WTC11 (cell line): ENCODE data around the gene NALCN. TPM values are rescaled to one million over a fixed set of nuclear protein-coding genes. Genes with fewer than 3 reads are reported as not detected.

Experiments used
- ATAC-seq: fragments of 200-7000 bp; cut with Tn5 transposase; 2 replicates; pipeline ENCODE4 v1.10.0; 2021; ENCODE audit warnings: mild to moderate bottlenecking, moderate library complexity
- CTCF ChIA-PET: fragments of 300-600 bp; sonication (Branson Sonifier 250); formaldehyde crosslinking; loops from one replicate; lab custom pipeline; 2021; ENCODE audit warnings: antibody characterized with exemption; lab: Charles Lee
- POLR2A ChIA-PET: fragments of 350-600 bp; sonication (Branson Sonifier 250); formaldehyde crosslinking; loops from one replicate; lab custom pipeline; 2021; ENCODE audit warnings: antibody characterized with exemption; lab: Charles Lee
- DNase-seq: peaks from one replicate; pipeline ENCODE4 v3.0.0; 2021; ENCODE audit warnings: low spot score
- H3K27ac Mint-ChIP-seq: 2 replicates; pipeline ENCODE4 v1.8.0; 2021; ENCODE audit warnings: mixed read lengths
- H3K27me3 Mint-ChIP-seq: 2 replicates; pipeline ENCODE4 v1.8.0; 2021; ENCODE audit warnings: low read depth, mild to moderate bottlenecking, moderate library complexity, mixed read lengths
- H3K36me3 Mint-ChIP-seq: 2 replicates; pipeline ENCODE4 v1.8.0; 2021; ENCODE audit warnings: mixed read lengths
- H3K4me1 Mint-ChIP-seq: 2 replicates; pipeline ENCODE4 v1.8.0; 2022; ENCODE audit warnings: mixed read lengths
- H3K4me3 Mint-ChIP-seq: 2 replicates; pipeline ENCODE4 v1.8.0; 2021; ENCODE audit warnings: mild to moderate bottlenecking, moderate library complexity, mixed read lengths
- H3K9me3 Mint-ChIP-seq: 2 replicates; pipeline ENCODE4 v1.8.0; 2021; ENCODE audit warnings: mixed read lengths
- ATF3 ChIP-seq: sonication (generic); formaldehyde crosslinking; conservative IDR thresholded peaks from 2 replicates; pipeline ENCODE4 v1.8.1; 2022; ENCODE audit warnings: mild to moderate bottlenecking, missing genetic modification reagents
- ATF6 ChIP-seq: sonication (generic); formaldehyde crosslinking; IDR thresholded peaks from 2 replicates; pipeline ENCODE4 v1.8.1; 2023; ENCODE audit warnings: mild to moderate bottlenecking, missing genetic modification reagents
- CDX4 ChIP-seq: fragments of 250-450 bp; sonication (Bioruptor Pico); IDR thresholded peaks from 2 replicates; pipeline ENCODE4 v1.9.0; 2021; ENCODE audit warnings: moderate library complexity, mild to moderate bottlenecking, inconsistent platforms, borderline replicate concordance
- CREB1 ChIP-seq: sonication (generic); formaldehyde crosslinking; IDR thresholded peaks from 2 replicates; pipeline ENCODE4 v1.8.0; 2023; ENCODE audit warnings: mild to moderate bottlenecking, missing genetic modification reagents
- CREM ChIP-seq: sonication (generic); formaldehyde crosslinking; IDR thresholded peaks from 2 replicates; pipeline ENCODE4 v1.8.1; 2022; ENCODE audit warnings: mild to moderate bottlenecking, missing genetic modification reagents, moderate library complexity
- CTCF ChIP-seq: fragments of 200-600 bp; IDR thresholded peaks from 2 replicates; pipeline ENCODE4 v1.8.0; 2022; ENCODE audit warnings: antibody characterized with exemption
- ELF4 ChIP-seq: sonication (generic); formaldehyde crosslinking; IDR thresholded peaks from 2 replicates; pipeline ENCODE4 v1.8.1; 2022; ENCODE audit warnings: low read depth, mild to moderate bottlenecking, moderate library complexity, missing genetic modification reagents
- ETV6 ChIP-seq: sonication (generic); formaldehyde crosslinking; IDR thresholded peaks from 2 replicates; pipeline ENCODE4 v1.8.1; 2022; ENCODE audit warnings: mild to moderate bottlenecking, missing genetic modification reagents
- JUN ChIP-seq: sonication (generic); formaldehyde crosslinking; IDR thresholded peaks from 2 replicates; pipeline ENCODE4 v1.8.0; 2023; ENCODE audit warnings: mild to moderate bottlenecking, missing genetic modification reagents
- MLX ChIP-seq: sonication (generic); formaldehyde crosslinking; IDR thresholded peaks from 2 replicates; pipeline ENCODE4 v1.8.1; 2023; ENCODE audit warnings: mild to moderate bottlenecking, missing genetic modification reagents, moderate library complexity
- NFATC4 ChIP-seq: fragments of 250-450 bp; sonication (Bioruptor Pico); IDR thresholded peaks from 2 replicates; pipeline ENCODE4 v1.9.0; 2021; ENCODE audit warnings: mild to moderate bottlenecking
- NFYB ChIP-seq: sonication (generic); formaldehyde crosslinking; conservative IDR thresholded peaks from 2 replicates; pipeline ENCODE4 v1.8.0; 2022; ENCODE audit warnings: low read depth, missing genetic modification reagents
- NR3C1 ChIP-seq: sonication (generic); formaldehyde crosslinking; conservative IDR thresholded peaks from 2 replicates; pipeline ENCODE4 v1.8.1; 2023; ENCODE audit warnings: low read depth, mild to moderate bottlenecking, missing genetic modification reagents
- OVOL2 ChIP-seq: fragments of 250-450 bp; sonication (Bioruptor Pico); IDR thresholded peaks from 2 replicates; pipeline ENCODE4 v1.9.0; 2021; ENCODE audit warnings: mild to moderate bottlenecking, borderline replicate concordance
- PREB ChIP-seq: sonication (generic); formaldehyde crosslinking; IDR thresholded peaks from 2 replicates; pipeline ENCODE4 v1.8.1; 2022; ENCODE audit warnings: mild to moderate bottlenecking, missing genetic modification reagents, moderate library complexity, borderline replicate concordance
- PRRX2 ChIP-seq: fragments of 250-450 bp; sonication (Bioruptor Pico); IDR thresholded peaks from 2 replicates; pipeline ENCODE4 v1.8.0; 2021; ENCODE audit warnings: mild to moderate bottlenecking
- RELA ChIP-seq: sonication (generic); formaldehyde crosslinking; IDR thresholded peaks from 2 replicates; pipeline ENCODE4 v1.8.1; 2022; ENCODE audit warnings: missing genetic modification reagents, mild to moderate bottlenecking, borderline replicate concordance
- ZBTB21 ChIP-seq: sonication (generic); formaldehyde crosslinking; IDR thresholded peaks from 2 replicates; pipeline ENCODE4 v1.8.1; 2023; ENCODE audit warnings: mild to moderate bottlenecking, missing genetic modification reagents, borderline replicate concordance
- ZMAT4 ChIP-seq: fragments of 250-450 bp; sonication (Bioruptor Pico); IDR thresholded peaks from 2 replicates; pipeline ENCODE4 v1.9.0; 2021; ENCODE audit warnings: mild to moderate bottlenecking
- ZNF138 ChIP-seq: sonication (generic); formaldehyde crosslinking; conservative IDR thresholded peaks from 2 replicates; pipeline ENCODE4 v1.8.1; 2022; ENCODE audit warnings: mild to moderate bottlenecking, moderate library complexity, missing genetic modification reagents
- ZNF232 ChIP-seq: sonication (generic); formaldehyde crosslinking; IDR thresholded peaks from 2 replicates; pipeline ENCODE4 v1.8.0; 2022; ENCODE audit warnings: mild to moderate bottlenecking, missing genetic modification reagents
- ZNF263 ChIP-seq: sonication (generic); formaldehyde crosslinking; IDR thresholded peaks from 2 replicates; pipeline ENCODE4 v1.8.1; 2022; ENCODE audit warnings: low read depth, mild to moderate bottlenecking, moderate library complexity, missing genetic modification reagents
- ZNF671 ChIP-seq: fragments of 250-450 bp; sonication (Bioruptor Pico); IDR thresholded peaks from 2 replicates; pipeline ENCODE4 v1.8.0; 2021; ENCODE audit warnings: mild to moderate bottlenecking
- total RNA-seq: library from RNA; stranded (reverse); gene quantifications from 3 replicates; pipeline ENCODE4 v1.2.3, GENCODE V29; 2021

The NALCN gene
- total RNA-seq, 1 experiment from 2014 or later = 0.33 TPM

- no peak for TF ChIP-seq NFYB (CRISPR knock-in tag)
- no peak for TF ChIP-seq CTCF
- no peak for TF ChIP-seq ZMAT4
- TF ChIP-seq, all 79 proteins: peak for 0
Measured at GRCh38 chr13:101433895-101434294, 17.6 kb upstream of the NALCN start (continued).

GRCh38 chr13:101429733-101430132 lies 13.4 kb upstream of the NALCN start:
- Mint-ChIP-seq H3K36me3 (no peaks in the 10 kb centered on the region), H3K4me1 (no peaks in the 10 kb centered on the region), H3K27me3 (no peaks in the 10 kb centered on the region), H3K4me3 (no peak overlapping the region), H3K27ac (no peak overlapping the region), H3K9me3 (no peaks in the 10 kb centered on the region)
- TF ChIP-seq CREM (CRISPR knock-in tag) = no peak
- no peak for TF ChIP-seq PREB (CRISPR knock-in tag)
- TF ChIP-seq MLX (CRISPR knock-in tag) = no peak
- POLR2A ChIA-PET = no interaction called here
- no peak for DNase-seq
- CTCF ChIA-PET = no interaction called here
- ATAC-seq = no peak

GRCh38 chr13:101425623-101426022 lies 9.3 kb upstream of the NALCN start:
- no peaks in the 10 kb centered on the region for H3K27me3 Mint-ChIP-seq
- H3K9me3 Mint-ChIP-seq = no peaks in the 10 kb centered on the region
- no peaks in the 10 kb centered on the region for H3K4me1 Mint-ChIP-seq
- DNase-seq (no peak), ATAC-seq (no peak)
- POLR2A ChIA-PET = interaction anchor here (0.9 kb wide), 1 partner anchor 10 kb away, joined by 3 read pairs; the partner anchor contains the start of gene NALCN
- no peak overlapping the region for H3K4me3 Mint-ChIP-seq
- CTCF ChIA-PET = no interaction called here
- TF ChIP-seq ZNF263 (CRISPR knock-in tag) (no peak), ZNF232 (CRISPR knock-in tag) (no peak), RELA (CRISPR knock-in tag) (no peak), JUN (no peak), ZNF671 (CRISPR knock-in tag) (no peak), CREB1 (CRISPR knock-in tag) (no peak), ETV6 (CRISPR knock-in tag) (no peak), ZNF138 (no peak), PRRX2 (no peak), ATF3 (CRISPR knock-in tag) (no peak), MLX (CRISPR knock-in tag) (no peak), PREB (CRISPR knock-in tag) (no peak), ZBTB21 (no peak), ELF4 (CRISPR knock-in tag) (no peak), ATF6 (no peak), NFATC4 (CRISPR knock-in tag) (no peak), CDX4 (CRISPR knock-in tag) (no peak), NR3C1 (no peak), OVOL2 (no peak)
- H3K27ac Mint-ChIP-seq = no peak overlapping the region; the same call in 1 of the 2 replicates
- H3K36me3 Mint-ChIP-seq = no peaks in the 10 kb centered on the region
